Measurements from ENCODE around the gene NXNL1.

- TF ChIP-seq CTCF (conservative IDR thresholded peaks at IDR 0.05; ENCODE audit: low read depth in 2 of 2), result peak; percentile 95 to 100
- no peak for TF ChIP-seq POLR2AphosphoS5 (IDR thresholded peaks at IDR 0.05; ENCODE audit: low read depth)
- no peak for TF ChIP-seq ZNF331 (CRISPR knock-in tag; IDR thresholded peaks at IDR 0.05; ENCODE audit: low read depth)
- TF ChIP-seq REST (IDR thresholded peaks at IDR 0.05; ENCODE audit: unreplicated experiment), result no peak
- no peak for TF ChIP-seq EZH2phosphoT487 (IDR thresholded peaks at IDR 0.05; ENCODE audit: unreplicated experiment)
- TF ChIP-seq EZH2 (IDR thresholded peaks at IDR 0.05; ENCODE audit: low read depth, unreplicated experiment), result no peak
- no peak for TF ChIP-seq STAT1 (IDR thresholded peaks at IDR 0.05; ENCODE audit: unreplicated experiment)
- TF ChIP-seq CREB1 (CRISPR knock-in tag; IDR thresholded peaks at IDR 0.05; ENCODE audit: low read depth), result peak; percentile 70
- no peak for TF ChIP-seq ETS1 (IDR thresholded peaks at IDR 0.05)
- no peak for TF ChIP-seq JUNB (IDR thresholded peaks at IDR 0.05; ENCODE audit: unreplicated experiment)
These were observed 35.7 kb upstream of the NXNL1 start for GRCh38 chr19:17496337-17496997.
